Trophoblast cell (in vitro differentiated cells and primary cell): ENCODE measurements around the gene GSTT2B.
"Not testable (repeated sequence)": the region's sequence is repeated elsewhere in the genome, so short reads cannot be mapped to it uniquely, and the experiment has no call there.

Experiments used
- DNase-seq, 2 donors: peaks; one replicate each; pipeline ENCODE4 v3.0.0-alpha.2; 2016
- H2AFZ ChIP-seq: 2 replicates; pipeline ENCODE4 v1.6.1; 2013; ENCODE audit warnings: low read length, moderate library complexity, mild to moderate bottlenecking; ENCODE audit not compliant: insufficient read depth, poor library complexity
- H2AK5ac ChIP-seq: 2 replicates; pipeline ENCODE4 v1.6.1; 2013; ENCODE audit warnings: mild to moderate bottlenecking, low read length
- H2BK120ac ChIP-seq: 2 replicates; pipeline ENCODE4 v1.6.1; 2013; ENCODE audit warnings: low read length, mild to moderate bottlenecking, moderate library complexity; ENCODE audit not compliant: insufficient read depth, poor library complexity
- H2BK12ac ChIP-seq: 2 replicates; pipeline ENCODE4 v1.6.1; 2013; ENCODE audit warnings: mild to moderate bottlenecking, low read length, moderate library complexity
- H2BK5ac ChIP-seq: 2 replicates; pipeline ENCODE4 v1.6.1; 2013; ENCODE audit warnings: low read length, low read depth, moderate library complexity, mild to moderate bottlenecking; ENCODE audit not compliant: poor library complexity
- H3K14ac ChIP-seq: 2 replicates; pipeline ENCODE4 v1.6.1; 2013; ENCODE audit warnings: mild to moderate bottlenecking, low read length
- H3K18ac ChIP-seq: 2 replicates; pipeline ENCODE4 v1.6.1; 2013; ENCODE audit warnings: mild to moderate bottlenecking, low read length
- H3K23ac ChIP-seq: 2 replicates; pipeline ENCODE4 v1.6.1; 2013; ENCODE audit warnings: low read length
- H3K27ac ChIP-seq: 2 replicates; pipeline ENCODE4 v1.5.1; 2013; ENCODE audit warnings: low read depth, mild to moderate bottlenecking, inconsistent platforms, low read length, moderate library complexity
- H3K27me3 ChIP-seq: 2 replicates; pipeline ENCODE4 v1.6.1; 2013; ENCODE audit warnings: inconsistent platforms, mild to moderate bottlenecking, low read length, moderate library complexity; ENCODE audit not compliant: insufficient read depth
- H3K36me3 ChIP-seq, 2 experiments: 1 replicate in 1 of 2; 2 replicates in 1 of 2; pipeline ENCODE4 v1.6.1; 2013; ENCODE audit warnings: low read length in 2 of 2, mild to moderate bottlenecking in 2 of 2, moderate library complexity in 1 of 2; ENCODE audit not compliant: insufficient read depth in 2 of 2, control insufficient read depth in 1 of 2
- H3K4ac ChIP-seq: 2 replicates; pipeline ENCODE4 v1.6.1; 2013; ENCODE audit warnings: low read depth, mild to moderate bottlenecking, low read length, moderate library complexity
- H3K4me1 ChIP-seq, 2 experiments: 1 replicate in 1 of 2; 2 replicates in 1 of 2; pipeline ENCODE4 v1.6.1; 2013; ENCODE audit warnings: low read length in 2 of 2, mild to moderate bottlenecking in 2 of 2, moderate library complexity in 1 of 2; ENCODE audit not compliant: insufficient read depth in 2 of 2, control insufficient read depth in 1 of 2
- H3K4me2 ChIP-seq: 2 replicates; pipeline ENCODE4 v1.6.1; 2013; ENCODE audit warnings: inconsistent platforms, mild to moderate bottlenecking, low read length, moderate library complexity
- H3K4me3 ChIP-seq: 2 replicates; pipeline ENCODE4 v1.5.1; 2013; ENCODE audit warnings: mild to moderate bottlenecking, low read depth, low read length, inconsistent platforms
- H3K79me1 ChIP-seq: one replicate; pipeline ENCODE4 v1.6.1; 2013; ENCODE audit warnings: low read length
- H3K79me2 ChIP-seq: 2 replicates; pipeline ENCODE4 v1.6.1; 2013; ENCODE audit warnings: low read length, mild to moderate bottlenecking; ENCODE audit not compliant: control insufficient read depth, insufficient read depth, poor library complexity
- H3K9ac ChIP-seq: 2 replicates; pipeline ENCODE4 v1.6.1; 2013; ENCODE audit warnings: mild to moderate bottlenecking, low read length
- H3K9me3 ChIP-seq: 2 replicates; pipeline ENCODE4 v1.6.1; 2013; ENCODE audit warnings: low read depth, mild to moderate bottlenecking, control low read depth, inconsistent platforms, low read length; ENCODE audit not compliant: insufficient read depth
- H4K12ac ChIP-seq: 2 replicates; pipeline ENCODE4 v1.6.1; 2013; ENCODE audit warnings: low read depth, mild to moderate bottlenecking, low read length, moderate library complexity
- H4K8ac ChIP-seq: 2 replicates; pipeline ENCODE4 v1.6.1; 2013; ENCODE audit warnings: low read depth, mild to moderate bottlenecking, low read length, moderate library complexity
- H4K91ac ChIP-seq: one replicate; pipeline ENCODE4 v1.6.1; 2013; ENCODE audit warnings: low read depth, mild to moderate bottlenecking, low read length, moderate library complexity
- WGBS: extraction: QIAGEN DNeasy Blood & Tissue Kit; methylation state at CpG from one replicate; pipeline ENCODE4 v1.1.7; 2013; ENCODE audit warnings: missing lambda C conversion rate; ENCODE audit not compliant: insufficient read length, insufficient coverage; ENCODE audit errors: extremely low coverage; 5-methylcytosine and 5-hydroxymethylcytosine counted together

The GSTT2B gene

DNA sequence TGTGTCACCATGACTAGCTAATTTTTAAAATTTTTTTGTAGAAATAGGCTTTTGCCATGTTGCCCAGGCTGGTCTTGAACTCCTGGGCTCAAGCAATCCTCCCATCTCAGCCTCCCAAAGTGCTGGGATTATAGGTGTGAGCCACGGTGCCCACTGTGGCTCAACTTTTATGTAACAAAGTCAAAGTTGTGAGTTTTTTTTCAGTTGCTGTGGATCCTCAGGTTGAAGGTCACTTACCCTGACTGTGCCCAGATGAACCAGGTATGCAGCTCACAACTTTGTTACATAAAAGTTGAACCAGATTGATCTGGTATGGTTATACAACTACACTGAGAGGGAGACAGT lies 40.8 kb downstream of the GSTT2B start:
- H4K91ac ChIP-seq, result peak overlapping the region; percentile 10
- H3K36me3 ChIP-seq, H2AFZ ChIP-seq: not testable (repeated sequence)

DNA sequence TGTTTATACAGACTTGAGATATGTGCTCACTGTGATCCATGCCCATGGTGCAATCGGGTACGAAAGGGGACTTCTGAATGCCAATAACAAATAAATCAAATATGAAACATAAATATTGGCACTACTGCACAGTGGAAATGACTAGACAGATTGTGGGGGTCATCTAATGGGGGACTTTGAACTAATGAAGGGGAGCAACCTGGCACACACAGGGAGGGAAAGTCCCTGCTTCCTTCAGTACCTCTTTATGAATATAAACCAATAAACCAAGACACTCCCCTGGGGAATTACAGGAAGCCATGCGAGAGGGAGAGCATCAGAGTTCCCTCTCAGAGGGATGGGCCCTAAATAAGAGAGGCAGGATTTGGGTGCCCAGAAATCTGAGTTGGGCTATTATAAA lies 45.7 kb downstream of the GSTT2B start:
- H3K18ac ChIP-seq, result no peak overlapping the region
- no peak overlapping the region for H3K14ac ChIP-seq
- H2BK12ac ChIP-seq, result no peak overlapping the region
- peak overlapping the region; percentile 9 for H4K91ac ChIP-seq
- H2AK5ac ChIP-seq, result no peak overlapping the region
- no peak for DNase-seq
- no peak overlapping the region for H2AFZ ChIP-seq
- H3K27ac ChIP-seq, result no peak overlapping the region
- H3K27me3 ChIP-seq, result no peaks in the 10 kb centered on the region
- peaks cover 0 to 9% of the 10 kb centered on the region in 2 experiments for H3K4me1 ChIP-seq
- peaks cover 6% of the 10 kb centered on the region for H3K79me2 ChIP-seq
- no peak overlapping the region for H2BK5ac ChIP-seq
- H3K4ac ChIP-seq, result no peak overlapping the region
- H4K12ac ChIP-seq, result no peak overlapping the region
- no peak overlapping the region for H3K9ac ChIP-seq
- H3K4me3 ChIP-seq, result no peak overlapping the region
- peaks cover 1% of the 10 kb centered on the region for H3K9me3 ChIP-seq
- H2BK120ac ChIP-seq, result no peak overlapping the region
- no peak overlapping the region for H3K4me2 ChIP-seq
- no peak overlapping the region for H4K8ac ChIP-seq
- no CpG with 5 or more reads among the region's 3 CpGs for WGBS
- no peak overlapping the region for H3K23ac ChIP-seq
- peaks cover 6% of the 10 kb centered on the region for H3K79me1 ChIP-seq
- H3K36me3 ChIP-seq, result no peaks in the 10 kb centered on the region

More for the DNA sequence above, 40.8 kb downstream of the GSTT2B start:
- not testable (repeated sequence) for H3K79me2 ChIP-seq, H4K12ac ChIP-seq, H3K4ac ChIP-seq, H2AK5ac ChIP-seq, H3K27me3 ChIP-seq, DNase-seq, H3K9ac ChIP-seq, H3K79me1 ChIP-seq, H3K4me1 ChIP-seq, H3K4me2 ChIP-seq, H3K4me3 ChIP-seq, H4K8ac ChIP-seq, H3K9me3 ChIP-seq, H3K18ac ChIP-seq, H3K23ac ChIP-seq
- peak overlapping the region; percentile 81 for H3K27ac ChIP-seq
- peak overlapping the region; percentile 87 for H3K14ac ChIP-seq
- no CpG with 5 or more reads among the region's 1 CpG for WGBS
- H2BK12ac ChIP-seq, result peak overlapping the region; percentile 95
- peak overlapping the region; percentile 64 for H2BK5ac ChIP-seq
- peak overlapping the region; percentile 95 for H2BK120ac ChIP-seq

DNA sequence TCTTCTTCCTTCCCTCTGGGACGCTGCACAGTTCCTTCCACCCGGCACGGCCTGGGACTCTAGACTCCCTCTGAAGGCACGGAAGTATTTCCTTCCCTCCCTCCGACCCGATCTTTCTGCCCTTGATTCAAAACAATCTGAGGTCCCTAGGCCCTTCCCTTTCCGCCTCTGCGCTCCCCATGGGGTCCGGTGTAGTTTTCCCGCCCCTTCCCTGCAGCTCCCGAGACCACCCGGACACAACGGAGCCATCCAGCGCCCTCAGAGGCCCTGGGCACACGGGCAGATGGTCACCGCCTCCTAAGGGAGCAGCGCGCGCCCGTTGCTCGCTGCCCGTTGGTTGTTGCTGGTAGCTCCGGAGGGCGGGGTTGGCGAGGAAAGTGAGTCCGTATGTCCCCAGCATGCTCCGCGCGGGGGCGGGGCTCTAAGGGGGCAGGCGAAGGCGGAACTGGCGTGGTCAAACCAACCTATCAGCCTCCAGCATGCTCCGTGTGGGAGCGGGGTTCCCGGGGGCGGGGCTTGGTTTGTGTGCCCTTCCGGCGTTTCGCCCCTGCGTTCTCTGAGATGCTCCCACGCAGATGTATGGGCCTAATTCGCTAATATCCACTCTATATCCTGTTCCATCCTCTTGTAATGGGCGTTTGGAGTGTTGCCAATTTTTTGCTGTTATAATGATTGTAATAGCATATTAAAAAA lies 47.2 kb downstream of the GSTT2B start:
- Histone ChIP-seq H3K79me1 (peaks cover 3% of the 10 kb centered on the region), H3K4me2 (peak overlapping the region; percentile 60), H3K9me3 (peaks cover 1% of the 10 kb centered on the region), H3K23ac (no peak overlapping the region), H3K36me3 (no peaks in the 10 kb centered on the region), H2BK5ac (peak overlapping the region; percentile 10), H3K4ac (no peak overlapping the region), H3K4me1 (peaks cover 0 to 4% of the 10 kb centered on the region in 2 experiments), H3K4me3 (peak overlapping the region; percentile 71), H4K12ac (peak overlapping the region; percentile 10), H3K27me3 (no peaks in the 10 kb centered on the region), H3K27ac (peak overlapping the region; percentile 43), H2AFZ (peak overlapping the region; percentile 34), H2BK120ac (peak overlapping the region; percentile 52), H2AK5ac (no peak overlapping the region), H3K14ac (peak overlapping the region; percentile 25), H3K18ac (peak overlapping the region; percentile 4), H3K9ac (peak overlapping the region; percentile 25), H2BK12ac (no peak overlapping the region), H4K91ac (peak overlapping the region; percentile 61), H4K8ac (peak overlapping the region; percentile 69), H3K79me2 (peaks cover 4% of the 10 kb centered on the region)
- DNase-seq, result peak; percentile 81 to 98
- no CpG with 5 or more reads among the region's 44 CpGs for WGBS

DNA sequence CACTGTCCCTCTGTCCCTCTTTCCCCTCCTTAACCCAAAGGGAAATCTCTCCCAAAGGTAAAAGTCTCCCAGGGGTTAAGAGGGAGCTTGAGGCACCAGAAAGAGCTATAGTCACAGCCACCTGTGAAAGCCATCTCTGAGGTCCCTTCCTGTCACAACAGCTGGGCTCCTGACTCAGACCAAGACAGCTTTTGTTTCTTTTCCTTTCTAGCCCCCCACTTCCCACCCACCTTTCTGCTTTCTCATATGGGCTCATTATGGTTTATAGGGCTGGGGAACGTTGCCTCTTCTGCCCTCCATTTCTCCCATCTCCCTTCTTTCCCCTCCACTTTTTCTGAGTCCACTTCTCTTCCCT lies 47.7 kb downstream of the GSTT2B start:
- Histone ChIP-seq H3K9me3 (peaks cover 1% of the 10 kb centered on the region), H2AK5ac (peak overlapping the region; percentile 19), H3K4me3 (peak overlapping the region; percentile 71), H3K4me2 (peak overlapping the region; percentile 60), H3K27ac (peak overlapping the region; percentile 43), H3K27me3 (no peaks in the 10 kb centered on the region), H3K4me1 (peaks cover 0 to 4% of the 10 kb centered on the region in 2 experiments), H2BK5ac (no peak overlapping the region), H2BK12ac (no peak overlapping the region), H3K79me2 (peaks cover 4% of the 10 kb centered on the region), H3K14ac (peak overlapping the region; percentile 25), H4K8ac (peak overlapping the region; percentile 69), H3K9ac (peak overlapping the region; percentile 25), H3K23ac (no peak overlapping the region), H3K4ac (no peak overlapping the region), H3K36me3 (no peaks in the 10 kb centered on the region), H2BK120ac (peak overlapping the region; percentile 52), H4K91ac (peak overlapping the region; percentile 61), H3K18ac (peak overlapping the region; percentile 4), H2AFZ (no peak overlapping the region), H3K79me1 (peaks cover 3% of the 10 kb centered on the region), H4K12ac (peak overlapping the region; percentile 10)
- DNase-seq, result no peak
- no CpG with 5 or more reads among the region's 1 CpG for WGBS
